ENCODE measurements around the gene ARMC6.

ARMC6 gene

DNA sequence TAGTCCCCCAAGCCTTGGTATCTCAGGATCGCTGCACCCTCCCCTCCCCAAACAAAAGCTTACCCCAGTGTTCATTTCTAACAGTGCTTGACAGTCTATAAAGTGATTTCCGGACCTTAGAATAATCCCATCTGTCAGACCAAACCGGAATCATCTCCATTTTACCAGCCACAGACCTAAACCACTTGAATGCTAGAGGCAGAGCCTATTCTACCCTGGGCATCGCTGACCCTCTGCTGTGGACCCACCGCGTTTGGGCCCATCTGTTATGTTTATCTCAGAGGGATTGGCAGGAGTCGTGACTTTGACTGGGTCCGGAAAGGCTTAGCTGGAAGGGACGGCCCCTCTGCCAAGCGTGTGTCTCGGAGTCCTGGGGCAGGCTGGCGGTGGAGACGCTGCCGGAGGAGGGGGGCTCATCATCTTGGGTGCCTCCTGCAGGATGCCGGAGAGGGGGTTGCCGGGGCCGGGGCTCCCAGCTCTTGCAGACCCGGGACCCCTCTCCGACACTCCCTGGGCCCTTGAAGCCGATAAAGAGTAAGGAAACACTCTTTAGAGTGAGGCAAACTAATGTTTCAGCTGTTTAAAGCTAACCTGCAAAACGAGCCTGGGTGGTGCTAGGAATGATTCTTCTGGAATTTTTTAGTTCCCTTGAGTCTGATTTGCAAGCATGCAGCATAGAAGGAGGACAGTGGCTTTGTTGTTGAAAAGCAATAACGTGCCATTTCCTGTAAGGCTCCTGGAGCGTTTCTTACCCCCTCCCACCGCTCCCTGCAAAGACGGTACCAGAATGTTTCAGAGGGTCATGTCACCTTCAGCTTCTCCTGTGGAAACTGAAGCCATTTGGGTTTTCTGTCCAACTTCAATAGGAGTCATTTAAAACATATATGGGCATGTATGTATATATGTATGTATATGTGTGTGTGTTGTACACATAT, 31.7 kb downstream of the ARMC6 start:
- peak overlapping the region; percentile 78 for H3K4me3 ChIP-seq (ENCODE audit: low read depth, low read length)
- no peak for DNase-seq (ENCODE audit: low read depth)

DNA sequence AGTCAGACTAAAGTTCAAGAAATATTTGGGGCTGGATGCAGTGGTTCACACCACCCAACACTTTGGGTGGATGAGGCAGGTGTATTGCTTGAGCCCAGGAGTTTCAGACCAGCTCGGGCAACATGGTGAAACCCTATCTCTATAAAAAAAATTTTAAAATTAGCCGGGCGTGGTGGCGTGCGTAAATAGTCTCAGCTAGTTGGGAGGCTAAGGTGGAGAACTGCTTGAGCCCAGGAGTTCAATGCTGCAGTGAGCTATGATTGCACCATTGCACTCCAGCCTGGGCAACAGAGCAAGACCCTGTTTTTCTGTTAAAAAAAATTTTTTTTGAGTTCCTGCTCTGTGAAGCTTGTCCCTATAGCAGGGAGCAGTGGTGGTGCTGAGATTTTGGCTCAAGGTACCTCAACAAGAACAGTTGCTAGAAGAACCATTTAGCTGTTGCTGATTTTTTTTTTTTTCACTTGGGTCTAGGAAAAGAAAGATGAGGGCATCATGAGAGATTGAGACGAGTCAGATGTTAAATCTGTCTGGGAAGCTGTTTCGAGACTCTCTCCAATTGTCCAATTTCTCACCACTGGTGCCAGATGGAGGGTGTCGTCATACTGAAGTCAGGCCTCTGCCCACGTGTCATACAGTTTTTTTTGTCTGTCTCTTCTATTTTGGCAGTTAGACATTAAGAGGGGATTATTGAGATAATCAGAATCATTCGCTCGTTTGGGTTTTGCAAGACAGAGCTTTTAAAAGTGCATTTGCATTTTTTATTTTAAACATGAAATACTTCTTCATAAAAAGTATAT, 34.1 kb downstream of the ARMC6 start:
- DNase-seq (ENCODE audit: low read depth): no peak
- H3K4me3 ChIP-seq (ENCODE audit: low read depth, low read length): no peak overlapping the region

DNA sequence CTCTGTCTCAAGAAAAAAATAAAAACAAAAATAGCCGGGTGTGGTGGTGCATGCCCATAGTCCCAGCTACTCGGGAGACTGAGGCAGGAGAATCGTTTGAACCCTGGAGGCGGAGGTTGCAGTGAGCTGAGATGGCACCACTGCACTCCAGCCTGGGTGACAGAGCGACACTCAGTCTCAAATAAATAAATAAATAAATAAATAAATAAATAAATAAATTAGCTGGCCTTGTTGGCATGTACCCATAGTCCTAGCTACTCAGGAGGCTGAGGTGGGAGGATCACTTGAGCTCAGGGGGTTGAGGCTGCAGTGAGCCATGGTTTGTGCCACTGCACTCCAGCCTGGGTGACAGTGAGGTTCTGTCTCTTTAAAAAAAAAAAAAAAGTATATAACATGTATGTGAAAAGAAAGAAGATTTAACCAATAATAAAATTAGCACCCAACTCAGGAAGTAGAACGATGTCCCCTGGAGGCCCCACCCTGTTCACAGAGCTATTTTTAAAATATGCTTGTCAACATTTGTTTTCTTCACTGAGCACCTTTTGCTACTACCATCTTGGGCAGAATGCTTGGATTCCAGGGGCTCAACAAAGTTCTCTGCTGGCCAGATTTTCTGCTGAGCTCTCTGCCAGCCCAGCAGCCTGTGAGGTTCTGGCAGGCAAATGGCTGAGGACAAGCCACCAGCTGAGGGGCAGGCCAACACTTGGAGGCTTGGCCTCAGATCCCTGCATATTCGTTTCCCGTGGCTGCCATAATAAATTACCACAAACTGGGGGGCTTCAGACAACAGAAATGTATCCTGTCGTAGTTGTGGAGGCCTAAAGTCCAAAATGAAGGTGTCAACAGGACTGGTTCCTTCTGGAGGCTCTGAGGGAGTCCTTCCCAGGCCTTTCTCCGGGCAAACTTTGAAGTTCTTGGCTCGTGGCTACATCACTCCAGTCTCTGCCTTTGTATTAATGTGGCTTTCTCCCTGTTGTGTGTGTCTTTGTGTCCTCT, 35.6 kb downstream of the ARMC6 start:
- no peak for DNase-seq (ENCODE audit: low read depth)
- H3K4me3 ChIP-seq (ENCODE audit: low read depth, low read length): no peak overlapping the region

DNA sequence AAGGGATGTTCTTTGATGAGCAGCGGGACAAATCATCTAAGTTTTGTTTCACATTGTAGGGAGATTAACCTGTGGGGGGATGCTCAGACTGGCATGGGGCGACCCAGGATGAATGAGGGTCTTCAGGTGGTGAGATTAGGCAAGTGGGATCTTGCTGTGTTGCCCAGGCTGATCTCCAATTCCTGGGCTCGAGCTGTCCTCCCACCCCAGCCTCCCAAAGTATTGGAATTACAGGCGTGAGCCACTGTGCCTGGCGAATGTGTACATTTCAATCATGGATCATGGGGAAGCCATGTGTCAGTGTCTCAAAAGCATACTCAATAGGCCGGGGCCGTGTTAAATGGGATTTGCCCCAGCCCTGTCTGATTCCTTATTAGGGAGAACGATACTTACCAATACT, 38.5 kb downstream of the ARMC6 start:
- DNase-seq (ENCODE audit: low read depth): no peak
- H3K4me3 ChIP-seq (ENCODE audit: low read depth, low read length): no peak overlapping the region

DNA sequence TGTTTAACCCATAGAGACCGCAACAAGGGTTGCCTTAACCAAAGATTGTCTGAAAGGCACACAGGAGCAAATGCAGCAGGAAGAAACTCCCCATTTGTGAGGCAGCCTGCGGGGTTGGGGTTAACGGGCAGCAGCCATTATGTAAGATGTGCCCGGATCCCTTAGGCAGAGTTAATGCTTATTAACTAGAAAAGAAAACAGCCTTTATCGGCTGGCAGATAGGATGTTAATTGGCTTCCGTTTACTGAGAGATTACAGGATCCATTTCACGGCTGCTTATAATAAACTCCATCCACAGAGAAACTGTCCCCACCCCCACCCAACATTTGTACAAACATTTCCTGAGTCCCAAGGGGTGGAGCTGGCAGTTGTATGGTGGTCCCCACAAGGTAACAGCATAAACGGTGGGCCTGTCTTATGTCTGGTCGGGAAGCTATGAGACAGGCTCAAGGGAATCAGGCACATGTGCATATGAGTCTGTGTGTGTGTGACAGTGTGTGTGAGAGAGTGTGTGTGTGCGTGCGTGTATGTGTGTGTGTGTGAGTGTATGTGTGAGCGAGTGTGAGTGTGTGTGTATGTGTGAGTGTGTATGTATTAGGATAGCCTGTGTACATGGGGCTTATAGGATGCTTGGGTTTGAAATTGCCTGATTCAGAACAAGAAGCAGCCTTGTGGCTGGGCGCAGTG, 40.9 kb downstream of the ARMC6 start:
- no peak for DNase-seq (ENCODE audit: low read depth)
- H3K4me3 ChIP-seq (ENCODE audit: low read depth, low read length): no peak overlapping the region

DNA sequence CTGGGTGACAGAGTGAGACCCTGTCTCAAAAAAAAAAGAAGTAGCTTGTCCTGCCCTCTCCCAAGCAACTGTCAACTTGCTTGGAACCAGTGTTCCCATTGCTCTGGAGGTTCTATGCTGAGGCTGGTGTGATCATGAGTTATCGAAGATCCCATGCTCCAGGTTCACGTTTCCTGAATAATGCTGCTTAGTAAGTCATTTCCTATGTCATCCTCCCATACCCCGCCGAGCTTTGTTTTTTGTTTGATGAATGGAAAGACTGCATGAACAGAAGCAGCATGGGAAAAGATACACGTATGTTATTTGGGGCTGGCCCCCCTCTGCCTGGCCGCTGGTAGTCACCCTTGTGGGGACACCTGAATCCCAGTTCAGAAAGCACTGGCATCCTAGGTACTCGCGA, 41.7 kb downstream of the ARMC6 start:
- H3K4me3 ChIP-seq (ENCODE audit: low read depth, low read length): no peak overlapping the region
- DNase-seq (ENCODE audit: low read depth): no peak

DNA sequence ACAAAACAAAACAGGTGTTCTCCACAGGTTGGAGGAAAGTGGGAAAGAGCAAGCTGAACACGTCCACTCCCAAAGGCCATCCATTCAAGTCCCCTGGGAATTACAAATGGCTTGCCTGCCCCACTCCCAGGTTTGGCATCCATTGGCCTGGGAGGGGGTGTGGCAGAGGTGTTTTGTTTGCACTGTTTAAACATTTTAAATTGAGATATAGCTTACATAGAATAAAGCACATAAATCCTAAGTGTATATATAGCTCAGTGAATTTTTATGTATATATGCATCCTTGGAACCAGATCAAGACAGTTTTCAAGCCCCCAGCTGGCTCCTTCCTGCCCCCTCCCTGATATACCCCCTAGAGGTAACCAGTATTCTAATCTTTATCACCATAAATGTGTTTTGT, 43.1 kb downstream of the ARMC6 start:
- no peak for DNase-seq (ENCODE audit: low read depth)
- H3K4me3 ChIP-seq (ENCODE audit: low read depth, low read length): no peak overlapping the region

DNA sequence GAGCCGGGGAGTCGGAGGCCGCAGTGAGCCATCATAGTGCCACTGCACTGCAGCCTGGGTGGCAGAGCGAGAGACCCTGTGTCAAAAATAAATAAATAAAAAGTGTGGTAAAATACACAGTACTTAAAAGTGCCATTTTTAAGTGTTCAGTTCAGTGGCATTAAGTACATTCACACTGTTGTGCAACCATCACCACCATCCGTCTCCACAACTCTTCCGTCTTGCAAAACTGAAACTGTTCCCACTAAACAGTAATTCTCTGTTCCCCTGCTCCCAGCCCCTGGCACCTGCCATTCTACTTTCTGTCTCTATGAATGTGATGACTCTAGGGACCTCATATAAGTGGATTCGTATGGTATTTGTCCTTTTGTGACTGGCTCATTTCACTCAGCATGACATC, 43.7 kb downstream of the ARMC6 start:
- H3K4me3 ChIP-seq (ENCODE audit: low read depth, low read length): no peak overlapping the region
- DNase-seq (ENCODE audit: low read depth): no peak

DNA sequence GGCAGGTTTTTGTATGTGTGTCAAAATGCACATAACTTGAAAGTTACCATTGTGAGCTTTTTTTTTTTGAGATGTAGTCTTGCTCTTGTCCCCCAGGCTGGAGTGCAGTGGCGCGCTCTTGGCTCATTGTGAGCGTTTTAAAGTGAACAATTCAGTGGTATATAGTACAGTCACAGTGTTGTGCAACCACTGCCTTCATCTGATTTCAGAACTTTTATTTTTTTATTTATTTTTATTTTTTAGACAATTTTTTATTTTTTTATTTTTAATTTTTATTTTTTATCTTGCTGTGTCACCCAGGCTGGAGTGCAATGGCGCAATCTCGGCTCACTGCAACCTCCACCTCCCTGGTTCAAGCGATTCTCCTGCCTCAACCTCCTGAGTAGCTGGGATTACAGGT, 45.4 kb downstream of the ARMC6 start:
- no peak for DNase-seq (ENCODE audit: low read depth)
- H3K4me3 ChIP-seq (ENCODE audit: low read depth, low read length): no peak overlapping the region

DNA sequence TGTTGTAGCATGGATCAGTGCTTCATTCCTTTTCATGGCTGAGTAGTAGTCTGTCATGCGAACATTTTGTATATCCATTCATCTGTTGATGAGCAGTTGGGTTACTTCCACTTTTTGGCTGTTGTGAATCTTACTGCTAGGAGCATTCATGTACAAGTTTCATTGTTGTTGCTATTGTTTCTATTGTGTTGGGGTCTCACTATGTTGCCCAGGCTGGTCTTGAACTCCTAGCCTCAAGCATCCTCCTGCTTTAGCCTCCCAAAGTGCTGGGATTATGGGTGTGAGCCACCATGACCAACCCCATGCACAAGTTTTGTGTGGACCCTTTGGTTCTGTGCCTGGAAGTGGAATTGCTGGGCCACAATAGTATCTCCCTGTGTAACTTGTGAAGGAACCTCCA, 46.2 kb downstream of the ARMC6 start:
- DNase-seq (ENCODE audit: low read depth): no peak
- H3K4me3 ChIP-seq (ENCODE audit: low read depth, low read length): no peak overlapping the region

DNA sequence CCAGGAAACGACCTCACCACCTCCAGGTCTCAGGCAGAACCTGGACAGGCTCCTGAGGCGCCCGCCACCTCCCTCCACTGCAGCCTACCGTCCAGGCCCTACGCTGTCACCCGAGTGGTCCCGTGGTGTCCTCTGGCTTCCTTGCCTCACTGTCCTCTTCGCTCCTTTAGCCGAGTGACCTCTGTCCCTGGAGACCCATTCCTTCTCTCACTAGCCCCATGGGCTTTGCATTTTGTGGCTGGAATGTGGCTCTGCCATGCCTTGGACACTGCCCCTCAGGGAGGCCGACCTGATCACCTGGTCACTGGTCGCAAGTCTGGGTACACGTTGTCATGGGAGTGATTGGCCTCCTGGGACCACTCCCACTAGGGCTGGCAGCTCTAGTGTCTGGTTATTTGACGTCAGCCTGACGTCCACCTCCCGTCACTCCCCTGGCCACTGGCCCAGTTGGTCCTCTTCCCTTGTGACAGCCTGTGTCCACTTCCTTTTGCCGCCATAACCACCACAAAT, 48.3 kb downstream of the ARMC6 start:
- no peak overlapping the region for H3K4me3 ChIP-seq (ENCODE audit: low read depth, low read length)
- DNase-seq (ENCODE audit: low read depth): no peak

DNA sequence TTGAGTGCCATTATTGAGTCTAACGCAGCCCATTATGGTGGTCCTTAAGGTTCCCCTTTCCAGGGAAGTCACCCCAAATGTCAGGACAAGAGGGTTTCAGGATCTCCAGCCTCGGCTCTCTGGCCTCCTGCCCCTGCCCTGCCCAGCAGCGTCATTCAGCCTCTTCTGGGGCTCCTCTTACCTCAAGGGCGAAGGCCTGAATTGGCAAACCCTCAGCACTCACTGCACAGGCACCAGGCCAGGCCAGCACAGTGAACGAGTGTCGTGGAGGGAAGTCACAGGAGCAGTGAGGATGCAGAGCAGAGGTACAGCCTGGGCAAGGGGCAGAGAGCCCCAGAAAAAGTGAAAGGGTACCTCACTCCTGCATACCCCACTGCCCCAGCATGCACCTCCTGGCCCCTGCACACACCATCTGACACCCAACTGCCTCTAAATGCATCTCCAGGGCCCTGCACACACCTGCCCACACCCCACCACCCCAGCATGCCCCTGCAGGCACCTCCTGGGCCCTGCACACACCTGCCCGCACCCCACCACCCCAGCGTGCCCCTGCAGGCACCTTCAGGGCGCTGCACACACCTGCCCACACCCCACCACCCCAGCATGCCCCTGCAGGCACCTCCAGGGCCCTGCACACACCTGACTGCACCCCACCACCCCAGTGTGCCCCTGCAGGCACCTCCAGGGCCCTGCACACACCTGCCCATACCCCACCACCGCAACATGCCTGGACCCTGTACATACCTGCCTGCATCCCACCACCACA, 50.2 kb downstream of the ARMC6 start:
- no peak overlapping the region for H3K4me3 ChIP-seq (ENCODE audit: low read depth, low read length)
- no peak for DNase-seq (ENCODE audit: low read depth)

DNA sequence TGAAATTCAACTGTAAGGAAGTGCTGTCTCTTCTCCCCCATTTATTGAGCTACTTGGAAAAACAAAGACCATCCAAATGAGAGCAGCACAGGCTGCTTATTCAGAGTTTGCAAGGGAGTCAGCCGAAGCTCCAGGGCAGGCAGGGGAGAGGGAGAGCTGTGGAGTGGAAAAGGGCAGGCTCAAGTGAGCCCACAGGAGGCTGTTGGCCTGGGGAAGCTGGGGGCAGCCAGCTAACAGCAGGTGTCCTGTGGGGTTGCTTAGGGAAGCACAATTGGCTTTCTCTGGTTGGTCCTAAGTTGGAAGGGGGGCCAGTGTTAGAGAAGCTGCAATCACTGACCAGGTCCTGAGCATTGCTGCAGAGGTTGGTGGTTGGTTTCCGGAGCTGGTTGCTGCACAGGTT, 54.3 kb downstream of the ARMC6 start:
- DNase-seq (ENCODE audit: low read depth): no peak

DNA sequence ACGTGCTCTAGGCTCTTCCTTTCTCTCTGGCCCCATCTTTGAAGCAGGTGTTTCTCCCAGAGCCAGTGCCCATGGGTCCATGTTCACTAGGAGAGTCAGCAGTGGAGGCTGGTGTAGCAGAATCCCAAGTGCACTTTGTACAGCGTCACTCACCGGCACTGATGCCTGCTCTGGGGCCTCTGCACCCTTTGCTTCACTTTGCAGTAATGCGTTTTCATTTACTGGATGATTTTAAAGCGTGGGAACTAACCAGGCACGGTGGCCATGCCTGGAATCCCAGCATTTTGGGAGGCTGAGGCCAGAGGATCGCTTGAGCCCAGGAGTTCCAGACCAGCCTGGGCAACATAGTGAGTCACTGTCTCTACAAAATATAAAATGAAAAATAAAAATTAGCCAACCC, 61.1 kb downstream of the ARMC6 start:
- no peak for DNase-seq (ENCODE audit: low read depth)
- no peak overlapping the region for H3K4me3 ChIP-seq (ENCODE audit: low read depth, low read length)

More for the DNA sequence above, 54.3 kb downstream of the ARMC6 start:
- H3K4me3 ChIP-seq (ENCODE audit: low read depth, low read length): no peak overlapping the region

DNA sequence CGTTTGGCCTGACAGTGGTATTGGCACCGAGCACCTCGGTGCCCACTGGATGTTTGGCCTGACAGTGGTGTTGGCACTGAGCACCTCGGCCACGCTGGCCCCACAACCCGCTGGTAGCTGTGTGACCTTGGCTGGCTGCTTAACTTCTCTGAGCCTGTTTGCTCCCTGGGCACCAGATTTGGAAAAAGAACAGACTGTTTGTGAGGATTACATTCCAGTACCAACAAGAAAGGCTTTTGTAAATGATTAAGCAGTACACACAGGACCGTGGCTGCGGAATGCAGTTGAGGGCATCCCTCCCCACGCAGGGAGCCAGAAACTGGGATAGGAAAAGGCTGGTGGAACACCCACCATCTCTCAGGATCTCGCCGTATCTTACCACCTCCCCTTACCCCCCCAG, 62.3 kb downstream of the ARMC6 start:
- no peak for DNase-seq (ENCODE audit: low read depth)
- no peak overlapping the region for H3K4me3 ChIP-seq (ENCODE audit: low read depth, low read length)

DNA sequence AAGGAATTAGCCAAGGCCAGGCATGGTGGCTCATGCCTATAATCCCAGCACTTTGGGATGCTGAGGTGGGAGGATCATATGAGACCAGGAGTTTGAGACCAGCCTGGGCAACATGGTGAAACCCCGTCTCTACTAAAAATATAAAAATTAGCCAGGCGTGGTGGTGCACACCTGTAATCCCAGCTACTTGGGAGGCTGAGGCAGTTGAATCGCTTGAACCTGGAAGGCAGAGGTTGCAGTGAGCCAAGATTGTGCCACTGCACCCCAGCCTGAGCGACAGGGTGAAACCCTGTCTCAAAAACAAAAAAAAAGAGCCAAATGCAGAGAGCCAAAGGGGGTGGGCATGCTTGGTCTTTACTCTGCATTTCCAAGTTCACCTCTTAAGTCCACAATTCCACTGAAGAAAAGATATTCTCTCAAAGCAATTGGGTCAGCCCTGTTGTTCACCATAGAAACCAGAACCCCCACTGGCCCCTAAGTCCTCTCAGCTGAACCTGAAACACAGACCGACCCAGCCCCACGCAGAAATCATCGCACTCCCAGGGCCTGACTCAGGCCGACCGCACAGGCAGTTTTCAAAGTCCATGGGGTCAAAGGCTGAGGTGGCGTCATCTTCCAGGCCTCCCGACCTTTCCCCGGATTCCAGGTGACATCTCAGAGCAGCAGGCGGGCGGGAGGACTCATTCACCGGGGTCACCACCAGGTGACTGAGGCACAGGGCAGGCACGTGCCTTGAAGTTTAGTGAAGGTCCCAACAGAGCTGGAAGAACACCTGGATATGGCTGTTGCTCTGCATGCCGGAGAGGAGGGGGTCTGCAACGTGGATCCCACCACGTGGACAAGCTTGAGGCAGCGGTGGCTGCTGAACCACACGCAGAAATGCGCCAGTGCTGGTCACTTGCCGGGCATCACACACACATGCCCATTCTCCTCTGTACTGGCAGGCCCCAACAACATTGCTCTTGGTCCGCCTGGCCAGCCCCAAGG, 63.5 kb downstream of the ARMC6 start:
- no peak overlapping the region for H3K4me3 ChIP-seq (ENCODE audit: low read depth, low read length)
- no peak for DNase-seq (ENCODE audit: low read depth)

DNA sequence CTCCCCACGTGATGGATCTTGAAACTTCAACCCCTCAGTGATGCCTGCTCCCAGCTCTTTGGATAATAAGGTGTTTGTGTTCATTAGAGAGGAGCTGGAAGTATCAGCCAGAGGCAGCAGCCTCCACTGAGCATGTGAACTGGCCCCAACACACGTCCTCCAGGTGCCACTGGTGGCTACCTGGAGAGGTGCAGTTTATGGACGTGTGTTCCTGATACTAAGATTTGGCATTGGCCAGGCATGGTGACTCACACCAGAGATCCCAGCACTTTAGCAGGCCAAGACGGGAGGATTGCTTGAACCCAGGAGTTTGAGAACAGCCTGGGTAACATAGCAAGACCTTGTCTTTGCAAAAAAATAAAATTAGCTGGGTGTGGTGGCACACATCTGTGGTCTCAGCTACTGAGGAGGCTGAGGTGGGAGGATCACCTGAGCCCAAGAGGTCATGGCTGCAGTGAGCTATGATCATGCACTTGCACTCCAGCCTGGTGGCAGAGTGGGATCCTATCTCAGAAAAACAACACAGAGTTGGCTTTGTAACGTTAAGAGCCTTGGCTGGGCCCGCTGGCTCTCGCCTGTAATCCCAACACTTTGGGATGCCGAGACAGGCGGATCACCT, 64.8 kb downstream of the ARMC6 start:
- DNase-seq (ENCODE audit: low read depth): no peak
- H3K4me3 ChIP-seq (ENCODE audit: low read depth, low read length): no peak overlapping the region
